Liver (tissue), 9 donors: Measurements from ENCODE around the gene ABLIM1. TPM values are rescaled to one million over a fixed set of nuclear protein-coding genes. Genes with fewer than 3 reads are reported as not detected.

Experiments
- DNase-seq: peaks from one replicate; pipeline ENCODE4 v3.0.0-alpha.2; 2017; ENCODE audit warnings: low spot score
- H3K27ac ChIP-seq, 2 donors: one replicate each; pipeline ENCODE4 v1.7.0; 2013; ENCODE audit warnings: inconsistent platforms in 2 of 2, low read length in 2 of 2, control low read depth in 1 of 2, low read depth in 1 of 2, mild to moderate bottlenecking in 1 of 2
- H3K27me3 ChIP-seq, 4 donors: one replicate each; pipeline versions ENCODE4 v1.6.1 to v1.7.0; 2013; ENCODE audit warnings: low read length in 3 of 4, inconsistent platforms in 1 of 4, mild to moderate bottlenecking in 1 of 4, moderate library complexity in 1 of 4; ENCODE audit not compliant: control insufficient read depth in 4 of 4, insufficient read depth in 4 of 4
- H3K36me3 ChIP-seq, 4 donors: one replicate each; pipeline versions ENCODE4 v1.6.1 to v1.7.0; 2013; ENCODE audit warnings: low read length in 3 of 4, mild to moderate bottlenecking in 3 of 4, low read depth in 1 of 4, moderate library complexity in 1 of 4; ENCODE audit not compliant: control insufficient read depth in 4 of 4, insufficient read depth in 3 of 4
- H3K4me1 ChIP-seq, 4 donors: one replicate each; pipeline versions ENCODE4 v1.6.1 to v1.7.0; 2013; ENCODE audit warnings: low read length in 3 of 4, mild to moderate bottlenecking in 3 of 4, moderate library complexity in 1 of 4; ENCODE audit not compliant: control insufficient read depth in 4 of 4, insufficient read depth in 4 of 4
- H3K4me3 ChIP-seq, 3 donors: one replicate each; pipeline versions ENCODE4 v1.6.1 to v1.7.0; 2013; ENCODE audit warnings: low read length in 3 of 3, control low read depth in 1 of 3, low read depth in 1 of 3, mild to moderate bottlenecking in 1 of 3
- H3K9ac ChIP-seq, 2 donors: one replicate each; pipeline ENCODE4 v1.7.0; 2013; ENCODE audit warnings: low read length in 2 of 2, mild to moderate bottlenecking in 2 of 2, moderate library complexity in 2 of 2, control low read depth in 1 of 2, low read depth in 1 of 2
- H3K9me3 ChIP-seq, 4 donors: one replicate each; pipeline versions ENCODE4 v1.6.1 to v1.7.0; 2013; ENCODE audit warnings: low read length in 3 of 4; ENCODE audit not compliant: control insufficient read depth in 4 of 4
- ATF3 ChIP-seq: IDR thresholded peaks from 2 replicates; pipeline ENCODE4 v1.6.1; 2016; ENCODE audit warnings: antibody characterized with exemption
- FOXA1 ChIP-seq: IDR thresholded peaks from 2 replicates; pipeline ENCODE4 v1.6.1; 2016; ENCODE audit warnings: antibody characterized with exemption
- FOXA2 ChIP-seq: IDR thresholded peaks from 2 replicates; pipeline ENCODE4 v1.6.1; 2016; ENCODE audit warnings: antibody characterized with exemption
- NR2F2 ChIP-seq: IDR thresholded peaks from 2 replicates; pipeline ENCODE4 v1.6.1; 2016; ENCODE audit warnings: antibody characterized with exemption
- RAD21 ChIP-seq, 2 donors: IDR thresholded peaks; 2 replicates each; pipeline ENCODE4 v1.6.1; 2016; ENCODE audit warnings: antibody characterized with exemption in 2 of 2, mild to moderate bottlenecking in 2 of 2
- REST ChIP-seq: IDR thresholded peaks from 2 replicates; pipeline ENCODE4 v1.6.1; 2016; ENCODE audit warnings: antibody characterized with exemption, mild to moderate bottlenecking
- SP1 ChIP-seq: IDR thresholded peaks from 2 replicates; pipeline ENCODE4 v1.6.1; 2018; ENCODE audit warnings: antibody characterized with exemption, mild to moderate bottlenecking
- ZBTB33 ChIP-seq: IDR thresholded peaks from 2 replicates; pipeline ENCODE4 v1.6.1; 2016; ENCODE audit warnings: antibody characterized with exemption
- WGBS: extraction: QIAGEN DNeasy Blood & Tissue Kit; methylation state at CpG from one replicate; pipeline ENCODE4 v1.1.7; 2013; 5-methylcytosine and 5-hydroxymethylcytosine counted together
- polyA plus RNA-seq, 2 donors: library from polyadenylated mRNA; stranded (reverse) in 1 of 2; unstranded in 1 of 2; fragments of 200-250 nt in 1 of 2; fragments of >200 nt in 1 of 2; fragmentation: Nextera tagmentation in 1 of 2; extraction: Ambion mirVana in 1 of 2; gene quantifications; one replicate each; pipeline versions ENCODE4 v1.2.1 to v1.2.3, GENCODE V29; 2013 to 2015
- total RNA-seq, 2 donors: library from RNA; depleted of rRNA; stranded (reverse); fragments of >200 nt; gene quantifications; one replicate each; pipeline ENCODE4 v1.2.3, GENCODE V29; 2014
- TF ChIP-seq, protein P1 (sequence below): fragments of 150-350 bp; IDR thresholded peaks from 2 replicates; pipeline ENCODE4 v1.5.1; 2017; ENCODE audit warnings: improper control_type of control experiment, low read depth, low read length; ENCODE audit not compliant: missing input control
- donor health status: healthy.
- donor health status: healthy.
- donor health status: healthy.
- donor health status: healthy.
- donor health status: healthy.

Gene ABLIM1
- total and polyA plus RNA-seq, 4 donors: 10.9 to 31.3 (median 13.1) TPM

DNA sequence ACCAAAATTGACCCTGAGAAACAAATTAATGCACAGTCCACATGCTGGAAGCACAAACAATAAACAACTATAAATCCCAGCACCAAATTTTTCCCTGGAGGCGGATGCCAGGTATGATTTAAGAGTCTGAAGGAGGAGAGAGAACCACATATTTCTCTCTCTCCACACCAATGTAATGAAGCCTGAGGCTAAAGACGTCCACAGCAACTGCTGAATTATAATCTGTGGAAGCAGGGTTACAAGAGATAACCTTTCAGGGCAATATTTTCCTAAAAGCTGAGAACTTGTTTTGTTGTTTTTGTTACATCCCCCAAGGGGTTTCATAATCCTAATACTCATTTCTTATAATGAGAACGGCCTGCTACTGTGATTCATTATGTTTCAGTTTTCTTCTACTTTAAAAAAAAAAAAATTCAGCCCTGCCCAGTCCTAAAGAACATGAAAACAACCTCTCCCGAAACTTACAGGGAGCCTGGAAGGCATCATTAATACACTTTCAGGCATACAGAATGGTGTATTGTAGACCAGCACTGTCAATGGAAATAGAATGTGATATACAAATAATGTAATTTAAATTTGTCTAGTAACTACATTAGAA is 48.5 kb upstream of the ABLIM1 start (continued):
- TF ChIP-seq ZBTB33: no peak

GRCh38 chr10:114704679-114705078 is 46.6 kb upstream of the ABLIM1 start:
- H3K27me3 ChIP-seq: no peaks in the 10 kb centered on the region
- no peaks in the 10 kb centered on the region for H3K36me3 ChIP-seq
- TF ChIP-seq ZBTB33 (no peak), REST (no peak), FOXA2 (no peak), NR2F2 (no peak), RAD21 (IDR thresholded peaks at IDR 0.05) (no peak), ATF3 (no peak)
- no peaks in the 10 kb centered on the region for H3K9me3 ChIP-seq
- no peaks in the 10 kb centered on the region for H3K4me1 ChIP-seq
- no peak overlapping the region for H3K27ac ChIP-seq
- no peak for DNase-seq
- WGBS: 94% methylated on average over 4 of the region's 4 CpGs
- H3K9ac ChIP-seq: no peak overlapping the region
- H3K4me3 ChIP-seq: no peak overlapping the region

DNA sequence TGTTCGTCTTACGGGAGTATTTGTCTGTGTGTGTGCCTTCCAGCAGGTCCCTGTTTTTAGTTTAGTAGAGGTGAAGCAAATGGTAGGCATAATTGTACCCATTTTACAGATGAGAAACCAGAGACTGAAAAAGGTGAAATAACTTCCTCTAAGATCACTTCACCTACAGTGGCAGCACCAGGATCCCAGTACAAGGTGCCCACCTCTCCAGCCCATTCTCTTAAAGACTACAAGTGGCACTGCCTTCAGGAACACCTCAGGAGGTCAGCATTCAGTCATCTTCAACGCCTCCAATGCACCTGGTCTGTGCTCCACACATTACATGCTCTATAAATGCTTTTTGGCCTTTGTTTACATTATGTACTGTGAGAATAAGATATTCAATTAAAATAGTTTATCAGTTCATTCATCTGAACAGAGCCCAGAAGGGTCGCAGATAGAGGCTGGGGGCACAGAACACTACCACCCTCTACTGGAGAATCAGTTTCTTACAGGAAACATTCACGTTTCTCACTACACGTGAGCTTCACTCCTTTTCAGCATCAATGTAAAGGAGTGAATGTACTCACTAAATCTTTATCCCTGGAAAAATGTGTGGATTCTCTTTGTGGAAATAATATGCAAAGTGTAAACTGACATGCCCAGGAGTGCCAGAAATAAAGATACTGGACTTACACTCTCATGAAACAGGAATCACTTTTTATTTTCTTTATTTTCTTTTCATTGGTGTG is 45.5 kb upstream of the ABLIM1 start:
- H3K9ac ChIP-seq: no peak overlapping the region
- no peak for DNase-seq

More for the DNA sequence above, 45.5 kb upstream of the ABLIM1 start:
- no peaks in the 10 kb centered on the region for H3K36me3 ChIP-seq
- no peak overlapping the region for H3K4me3 ChIP-seq
- no peak overlapping the region for H3K27ac ChIP-seq
- WGBS: 40% methylated on average over 6 of the region's 6 CpGs
- H3K4me1 ChIP-seq: no peaks in the 10 kb centered on the region
- no peaks in the 10 kb centered on the region for H3K9me3 ChIP-seq
- no peak for TF ChIP-seq SP1
- TF ChIP-seq FOXA1: no peak
- TF ChIP-seq, protein P1, sequence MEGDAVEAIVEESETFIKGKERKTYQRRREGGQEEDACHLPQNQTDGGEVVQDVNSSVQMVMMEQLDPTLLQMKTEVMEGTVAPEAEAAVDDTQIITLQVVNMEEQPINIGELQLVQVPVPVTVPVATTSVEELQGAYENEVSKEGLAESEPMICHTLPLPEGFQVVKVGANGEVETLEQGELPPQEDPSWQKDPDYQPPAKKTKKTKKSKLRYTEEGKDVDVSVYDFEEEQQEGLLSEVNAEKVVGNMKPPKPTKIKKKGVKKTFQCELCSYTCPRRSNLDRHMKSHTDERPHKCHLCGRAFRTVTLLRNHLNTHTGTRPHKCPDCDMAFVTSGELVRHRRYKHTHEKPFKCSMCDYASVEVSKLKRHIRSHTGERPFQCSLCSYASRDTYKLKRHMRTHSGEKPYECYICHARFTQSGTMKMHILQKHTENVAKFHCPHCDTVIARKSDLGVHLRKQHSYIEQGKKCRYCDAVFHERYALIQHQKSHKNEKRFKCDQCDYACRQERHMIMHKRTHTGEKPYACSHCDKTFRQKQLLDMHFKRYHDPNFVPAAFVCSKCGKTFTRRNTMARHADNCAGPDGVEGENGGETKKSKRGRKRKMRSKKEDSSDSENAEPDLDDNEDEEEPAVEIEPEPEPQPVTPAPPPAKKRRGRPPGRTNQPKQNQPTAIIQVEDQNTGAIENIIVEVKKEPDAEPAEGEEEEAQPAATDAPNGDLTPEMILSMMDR: peak; percentile 59
- peak; percentile 91 to 94 for TF ChIP-seq RAD21 (IDR thresholded peaks at IDR 0.05)
- TF ChIP-seq ATF3: no peak
- H3K27me3 ChIP-seq: no peaks in the 10 kb centered on the region
